Astrocyte (in vitro differentiated cells and primary cell): ENCODE data around the gene NFATC4. TPM values are rescaled to one million over a fixed set of nuclear protein-coding genes. Genes with fewer than 3 reads are reported as not detected.
"Not testable (repeated sequence)": the region's sequence is repeated elsewhere in the genome, so short reads cannot be mapped to it uniquely, and the experiment has no call there.

Source experiments
- DNase-seq: peaks from one replicate; pipeline ENCODE4 v3.0.0-alpha.2; 2010; ENCODE audit warnings: low read depth
- FAIRE-seq: peaks from 2 replicates; lab custom pipeline; 2011; peaks lifted over from hg19 to GRCh38; lab: Jason Lieb, UNC
- H2AFZ ChIP-seq: 2 replicates; pipeline ENCODE4 v1.6.0; 2012; ENCODE audit warnings: low read depth, low read length, inconsistent platforms
- H3K27ac ChIP-seq: 2 replicates; pipeline ENCODE4 v1.5.1; 2011; ENCODE audit warnings: low read depth, low read length, inconsistent platforms
- H3K27me3 ChIP-seq: 2 replicates; pipeline ENCODE4 v1.6.0; 2011; ENCODE audit warnings: low read length, inconsistent platforms; ENCODE audit not compliant: insufficient read depth
- H3K36me3 ChIP-seq: 2 replicates; pipeline ENCODE4 v1.5.1; 2011; ENCODE audit warnings: low read length, inconsistent platforms; ENCODE audit not compliant: insufficient read depth
- H3K4me1 ChIP-seq: 2 replicates; pipeline ENCODE4 v1.5.1; 2011; ENCODE audit warnings: low read length, inconsistent platforms; ENCODE audit not compliant: insufficient read depth
- H3K4me2 ChIP-seq: 2 replicates; pipeline ENCODE4 v1.6.0; 2012; ENCODE audit warnings: low read length, inconsistent platforms
- H3K4me3 ChIP-seq: 2 replicates; pipeline ENCODE4 v1.5.1; 2011; ENCODE audit warnings: low read depth, mild to moderate bottlenecking, low read length, inconsistent platforms; ENCODE audit not compliant: insufficient read depth
- H3K79me2 ChIP-seq: 2 replicates; pipeline ENCODE4 v1.6.0; 2012; ENCODE audit warnings: mild to moderate bottlenecking, low read length, inconsistent platforms; ENCODE audit not compliant: insufficient read depth
- H3K9ac ChIP-seq: 2 replicates; pipeline ENCODE4 v1.6.0; 2012; ENCODE audit warnings: mild to moderate bottlenecking, low read length, inconsistent platforms
- H3K9me3 ChIP-seq: 2 replicates; pipeline ENCODE4 v1.5.1; 2012; ENCODE audit warnings: low read depth, mild to moderate bottlenecking, low read length, inconsistent platforms; ENCODE audit not compliant: insufficient read depth
- H4K20me1 ChIP-seq: 2 replicates; pipeline ENCODE4 v1.6.0; 2012; ENCODE audit warnings: low read length, inconsistent platforms; ENCODE audit not compliant: insufficient read depth
- H3K27ac Mint-ChIP-seq: one replicate; pipeline ENCODE4 v1.8.0; 2021; ENCODE audit warnings: mild to moderate bottlenecking, mixed read lengths; ENCODE audit not compliant: unreplicated experiment
- H3K27me3 Mint-ChIP-seq: one replicate; pipeline ENCODE4 v1.8.0; 2021; ENCODE audit warnings: low read depth, mixed read lengths; ENCODE audit not compliant: unreplicated experiment
- H3K36me3 Mint-ChIP-seq: one replicate; pipeline ENCODE4 v1.8.0; 2021; ENCODE audit warnings: low read depth, mixed read lengths; ENCODE audit not compliant: unreplicated experiment
- H3K4me1 Mint-ChIP-seq: one replicate; pipeline ENCODE4 v1.8.0; 2021; ENCODE audit warnings: low read depth, mixed read lengths; ENCODE audit not compliant: unreplicated experiment
- H3K4me3 Mint-ChIP-seq: one replicate; pipeline ENCODE4 v1.8.0; 2021; ENCODE audit warnings: mild to moderate bottlenecking, moderate library complexity, mixed read lengths; ENCODE audit not compliant: unreplicated experiment
- H3K9me3 Mint-ChIP-seq: one replicate; pipeline ENCODE4 v1.8.0; 2021; ENCODE audit warnings: mild to moderate bottlenecking, mixed read lengths; ENCODE audit not compliant: unreplicated experiment
- CTCF ChIP-seq: IDR thresholded peaks from 2 replicates; pipeline ENCODE4 v1.5.1; 2011; ENCODE audit warnings: low read depth, mild to moderate bottlenecking, inconsistent platforms, low read length, moderate library complexity; ENCODE audit not compliant: insufficient read depth
- EZH2 ChIP-seq: IDR thresholded peaks from 2 replicates; pipeline ENCODE4 v1.6.1; 2012; ENCODE audit warnings: mild to moderate bottlenecking, low read length, inconsistent platforms; ENCODE audit not compliant: insufficient read depth
- total RNA-seq: library from RNA; stranded (reverse); gene quantifications from 2 replicates; pipeline ENCODE4 v1.2.1, GENCODE V29; 2021

Gene NFATC4
- total RNA-seq, 1 donor from 2014 or later, result 61.9 TPM

DNA sequence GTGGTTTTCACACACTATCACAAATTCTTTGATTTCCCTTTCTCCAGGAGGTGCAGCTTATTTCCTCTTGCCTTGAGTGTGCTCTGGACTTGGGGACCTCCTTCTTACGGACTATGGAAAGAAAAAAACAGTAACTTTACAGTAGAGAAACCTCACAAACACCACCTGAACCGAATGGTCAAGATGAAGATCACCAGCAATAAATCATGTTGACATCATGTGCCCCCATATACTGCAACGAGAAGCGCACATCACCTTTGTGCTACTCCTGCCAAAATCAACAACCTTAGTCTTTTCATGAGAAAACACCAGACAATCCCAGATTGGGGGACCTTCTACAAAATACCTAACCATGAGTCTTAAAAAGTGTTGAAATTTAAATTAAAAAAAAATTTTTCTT lies 17.5 kb downstream of the NFATC4 start:
- peaks cover 3% of the 10 kb centered on the region for H3K27me3 Mint-ChIP-seq
- peaks cover 2% of the 10 kb centered on the region for H3K9me3 ChIP-seq
- no peaks in the 10 kb centered on the region for H3K4me1 ChIP-seq
- no peaks in the 10 kb centered on the region for H3K4me1 Mint-ChIP-seq
- DNase-seq, result no peak
- no peak overlapping the region for H3K4me2 ChIP-seq
- no peak overlapping the region for H3K4me3 ChIP-seq
- H3K27me3 ChIP-seq, result peaks cover 7% of the 10 kb centered on the region
- no peaks in the 10 kb centered on the region for H4K20me1 ChIP-seq
- no peak overlapping the region for H3K9ac ChIP-seq
- no peak for FAIRE-seq
- H3K36me3 ChIP-seq, result no peaks in the 10 kb centered on the region
- no peaks in the 10 kb centered on the region for H3K79me2 ChIP-seq
- TF ChIP-seq EZH2 (no peak), CTCF (no peak)
- H3K4me3 Mint-ChIP-seq, result no peak overlapping the region
- H3K27ac ChIP-seq, result no peak overlapping the region
- H3K27ac Mint-ChIP-seq, result no peak overlapping the region
- peaks cover 2% of the 10 kb centered on the region for H3K9me3 Mint-ChIP-seq
- H3K36me3 Mint-ChIP-seq, result no peaks in the 10 kb centered on the region
- H2AFZ ChIP-seq, result no peak overlapping the region

GRCh38 chr14:24387009-24387345 lies 19.0 kb downstream of the NFATC4 start:
- H4K20me1 ChIP-seq, result no peaks in the 10 kb centered on the region
- peaks cover 2% of the 10 kb centered on the region for H3K9me3 ChIP-seq
- H3K4me1 Mint-ChIP-seq, result peaks cover 5% of the 10 kb centered on the region
- peaks cover 7% of the 10 kb centered on the region for H3K27me3 ChIP-seq
- no peak overlapping the region for H2AFZ ChIP-seq
- no peaks in the 10 kb centered on the region for H3K9me3 Mint-ChIP-seq
- H3K9ac ChIP-seq, result no peak overlapping the region
- H3K4me2 ChIP-seq, result no peak overlapping the region
- no peaks in the 10 kb centered on the region for H3K36me3 ChIP-seq
- H3K4me1 ChIP-seq, result peaks cover 1% of the 10 kb centered on the region
- no peak for DNase-seq
- no peak overlapping the region for H3K27ac Mint-ChIP-seq
- FAIRE-seq, result no peak
- no peak overlapping the region for H3K4me3 ChIP-seq
- no peak overlapping the region for H3K4me3 Mint-ChIP-seq
- H3K27me3 Mint-ChIP-seq, result peaks cover 3% of the 10 kb centered on the region
- no peaks in the 10 kb centered on the region for H3K79me2 ChIP-seq
- H3K36me3 Mint-ChIP-seq, result no peaks in the 10 kb centered on the region
- TF ChIP-seq CTCF (no peak), EZH2 (no peak)
- H3K27ac ChIP-seq, result no peak overlapping the region

GRCh38 chr14:24387579-24387978 lies 19.6 kb downstream of the NFATC4 start:
- not testable (repeated sequence) for FAIRE-seq, H3K9me3 Mint-ChIP-seq, DNase-seq, H3K27ac Mint-ChIP-seq, H3K4me1 Mint-ChIP-seq, H3K9ac ChIP-seq, H3K36me3 Mint-ChIP-seq, H3K9me3 ChIP-seq, H3K4me3 ChIP-seq, H2AFZ ChIP-seq, H3K27ac ChIP-seq, H3K27me3 Mint-ChIP-seq, H4K20me1 ChIP-seq, H3K79me2 ChIP-seq, H3K4me3 Mint-ChIP-seq, H3K4me1 ChIP-seq, H3K27me3 ChIP-seq, H3K36me3 ChIP-seq, H3K4me2 ChIP-seq
